Loucy (cell line): ENCODE results near the gene HYAL3.

Experiments
- EZH2phosphoT487 ChIP-seq: fragments of 200-600 bp; IDR thresholded peaks from 2 replicates; pipeline ENCODE4 v1.6.1; 2018; ENCODE audit warnings: antibody characterized with exemption, mild to moderate bottlenecking, moderate library complexity, borderline replicate concordance
- TF ChIP-seq, protein P1 (sequence below): fragments of 200-600 bp; sonication (generic); conservative IDR thresholded peaks from 2 replicates; pipeline ENCODE4 v1.5.1; 2014; ENCODE audit warnings: mild to moderate bottlenecking, antibody characterized with exemption, low read length

DNA sequence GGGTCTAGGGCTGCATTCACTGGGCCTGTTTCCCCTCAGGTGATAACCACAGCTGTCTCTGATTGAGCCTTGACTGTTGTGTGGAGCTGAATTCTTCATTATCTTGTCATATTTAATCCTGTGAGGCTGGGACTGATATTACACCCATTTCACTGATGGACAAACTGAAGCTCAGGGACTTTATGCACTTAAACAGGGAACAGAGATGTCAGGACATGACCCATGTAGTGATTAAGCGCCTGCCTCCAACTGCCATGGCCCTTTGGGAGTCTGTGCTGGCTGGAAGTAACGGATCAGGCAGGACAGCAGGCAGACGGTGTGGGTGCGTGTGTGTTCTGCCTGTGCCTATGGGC lies 55.7 kb downstream of the HYAL3 start:
- no peak for TF ChIP-seq EZH2phosphoT487
- TF ChIP-seq, protein P1, sequence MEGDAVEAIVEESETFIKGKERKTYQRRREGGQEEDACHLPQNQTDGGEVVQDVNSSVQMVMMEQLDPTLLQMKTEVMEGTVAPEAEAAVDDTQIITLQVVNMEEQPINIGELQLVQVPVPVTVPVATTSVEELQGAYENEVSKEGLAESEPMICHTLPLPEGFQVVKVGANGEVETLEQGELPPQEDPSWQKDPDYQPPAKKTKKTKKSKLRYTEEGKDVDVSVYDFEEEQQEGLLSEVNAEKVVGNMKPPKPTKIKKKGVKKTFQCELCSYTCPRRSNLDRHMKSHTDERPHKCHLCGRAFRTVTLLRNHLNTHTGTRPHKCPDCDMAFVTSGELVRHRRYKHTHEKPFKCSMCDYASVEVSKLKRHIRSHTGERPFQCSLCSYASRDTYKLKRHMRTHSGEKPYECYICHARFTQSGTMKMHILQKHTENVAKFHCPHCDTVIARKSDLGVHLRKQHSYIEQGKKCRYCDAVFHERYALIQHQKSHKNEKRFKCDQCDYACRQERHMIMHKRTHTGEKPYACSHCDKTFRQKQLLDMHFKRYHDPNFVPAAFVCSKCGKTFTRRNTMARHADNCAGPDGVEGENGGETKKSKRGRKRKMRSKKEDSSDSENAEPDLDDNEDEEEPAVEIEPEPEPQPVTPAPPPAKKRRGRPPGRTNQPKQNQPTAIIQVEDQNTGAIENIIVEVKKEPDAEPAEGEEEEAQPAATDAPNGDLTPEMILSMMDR, result no peak
